COLO829 (cell line): ENCODE data around the gene NEB.

Source experiments
- DNase-seq: peaks from one replicate; pipeline ENCODE4 v3.0.0; 2012; ENCODE audit warnings: low spot score

NEB gene

GRCh38 chr2:151733771-151734672 is at the start of gene NEB:
Gene NEB, minus strand, starts transcription at chr2:151734476. Its CDS starts 1,320 bp downstream, at chr2:151733156.
- no peak for DNase-seq

DNA sequence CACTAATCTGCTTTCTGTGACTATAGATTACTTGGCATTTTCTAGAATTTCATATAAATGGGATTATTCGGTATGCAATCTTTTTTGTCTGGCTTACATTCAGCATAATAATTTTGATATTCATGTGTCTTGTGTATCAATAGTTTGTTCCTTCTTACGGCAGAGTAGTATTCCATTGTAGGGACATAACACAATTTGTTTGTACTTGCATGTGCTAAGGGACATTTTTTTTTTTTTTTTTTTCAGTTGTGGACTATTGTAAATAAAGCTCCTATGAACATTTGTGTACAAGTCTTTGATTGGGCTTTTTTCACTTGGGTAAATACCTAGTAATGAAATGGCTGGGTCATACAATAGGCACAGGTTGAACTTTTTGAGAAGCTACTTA is 48.9 kb upstream of the NEB start:
- DNase-seq, result no peak

DNA sequence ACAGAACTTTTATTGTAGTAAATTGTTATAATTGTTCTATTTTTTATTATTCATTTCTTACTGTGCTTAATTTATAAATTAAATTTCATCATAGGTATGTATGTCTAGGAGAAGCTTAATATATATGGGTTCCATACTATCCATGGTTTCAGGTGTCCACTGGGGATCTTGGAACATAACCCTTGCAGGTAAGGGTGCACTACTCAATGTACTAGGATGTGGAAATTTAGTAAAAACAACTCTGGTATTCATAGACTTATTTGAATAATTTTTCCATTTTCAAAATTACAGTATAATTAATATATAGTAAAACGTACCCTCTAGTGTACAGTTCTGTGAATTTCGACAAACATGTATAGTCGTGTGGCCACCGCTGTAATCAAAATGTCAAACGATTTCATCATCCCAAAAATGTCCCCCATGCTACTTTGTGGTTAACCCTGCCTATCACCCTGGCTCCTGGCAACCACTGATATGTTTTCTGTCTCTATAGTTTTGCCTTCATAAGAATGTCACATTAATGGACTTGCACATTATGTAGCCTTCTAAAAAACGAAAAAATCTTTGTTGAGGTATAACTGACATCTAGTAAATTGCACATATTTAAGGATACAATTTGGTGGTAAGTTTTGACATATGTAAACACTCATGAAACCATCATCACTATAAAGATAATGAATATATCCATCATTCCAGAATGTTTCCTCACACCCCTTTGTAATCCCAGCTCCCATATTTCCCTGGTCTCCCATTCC is 48.3 kb upstream of the NEB start:
- no peak for DNase-seq

DNA sequence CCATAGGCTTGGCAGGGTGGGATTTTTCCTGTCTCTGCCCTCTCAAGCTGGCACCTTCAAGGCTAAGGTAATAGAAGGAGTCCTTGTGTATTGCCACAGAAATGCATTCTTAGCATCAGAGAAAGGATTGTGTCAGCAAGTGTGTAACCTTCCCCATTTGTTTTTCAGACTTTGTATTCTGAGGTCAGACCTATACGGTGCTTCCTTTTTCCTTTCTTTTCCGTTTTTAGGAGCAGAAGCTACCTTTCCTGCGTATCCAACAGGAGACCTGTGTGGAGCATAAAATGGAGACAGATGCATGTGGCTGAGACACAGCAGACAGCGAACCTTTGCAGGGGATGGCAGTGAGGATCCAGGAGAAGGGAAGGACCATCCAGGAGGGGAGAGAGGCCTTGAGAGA is 47.4 kb upstream of the NEB start:
- no peak for DNase-seq

- DNase-seq, result no peak
Measured at GRCh38 chr2:151780938-151781337, 46.7 kb upstream of the NEB start.

DNA sequence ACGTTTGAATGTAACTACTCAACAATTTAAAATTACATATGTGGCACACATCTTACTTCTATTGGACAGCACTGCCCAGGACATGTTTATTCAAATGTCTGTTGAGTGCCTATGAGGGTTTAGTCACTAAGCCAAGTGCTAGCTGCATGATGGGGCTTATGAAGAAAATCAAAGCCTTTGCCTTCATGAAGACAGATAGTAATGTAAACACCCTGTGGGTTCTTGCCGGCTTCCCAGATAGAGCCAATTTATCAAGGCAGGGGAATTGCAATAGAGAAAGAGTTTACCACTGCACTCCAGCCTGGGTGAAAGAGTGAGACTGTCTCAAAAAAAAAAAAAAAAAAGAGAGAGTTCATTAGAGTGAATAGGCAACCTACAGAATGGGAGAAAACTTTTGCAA is 43.7 kb upstream of the NEB start:
- no peak for DNase-seq

GRCh38 chr2:151777487-151777886 is 43.2 kb upstream of the NEB start:
- DNase-seq, result no peak

DNA sequence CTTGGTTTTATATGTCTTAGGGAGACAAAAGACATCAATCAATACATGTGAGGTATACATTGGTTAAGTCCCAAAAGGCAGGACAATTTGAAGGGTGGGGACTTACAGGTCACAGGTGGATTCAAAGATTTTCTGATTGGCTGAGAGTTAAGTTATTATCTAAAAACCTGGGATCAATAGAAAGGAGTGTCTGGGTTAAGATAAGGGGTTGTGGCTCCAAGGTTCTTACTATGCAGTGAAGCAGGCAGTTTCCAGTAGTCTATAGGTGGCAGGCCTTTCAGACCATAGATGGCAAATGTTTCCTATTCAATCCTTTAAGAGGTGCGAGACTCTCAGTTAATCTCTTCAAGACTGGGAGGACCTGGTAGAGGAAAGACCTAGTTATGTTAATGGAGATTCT is 42.1 kb upstream of the NEB start:
- DNase-seq, result no peak

GRCh38 chr2:151775057-151775740 is 40.9 kb upstream of the NEB start:
- no peak for DNase-seq

GRCh38 chr2:151774506-151774905 is 40.2 kb upstream of the NEB start:
- DNase-seq, result peak; percentile 82

GRCh38 chr2:151771599-151772358 is 37.5 kb upstream of the NEB start:
- DNase-seq, result no peak

GRCh38 chr2:151770995-151771394 is 36.7 kb upstream of the NEB start:
- no peak for DNase-seq

DNA sequence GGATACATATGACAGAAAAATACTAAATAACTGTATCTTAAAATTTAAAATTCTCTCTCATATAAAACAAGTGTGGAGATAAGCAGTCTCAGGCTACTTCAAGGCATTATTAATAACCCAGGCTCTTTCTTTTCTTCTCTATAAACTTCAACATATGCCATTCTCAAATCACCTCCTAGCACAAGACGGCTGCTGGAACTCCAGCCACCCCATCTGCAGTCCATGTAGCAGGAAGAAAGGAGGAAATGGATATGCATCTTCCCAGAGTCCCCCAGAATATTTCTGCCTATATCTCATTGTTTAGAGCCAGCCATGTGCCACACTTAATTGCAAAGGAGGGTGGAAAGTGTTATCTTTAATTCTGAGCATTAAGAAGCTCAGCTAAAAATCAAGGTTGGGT is 35.3 kb upstream of the NEB start:
- DNase-seq, result no peak

DNA sequence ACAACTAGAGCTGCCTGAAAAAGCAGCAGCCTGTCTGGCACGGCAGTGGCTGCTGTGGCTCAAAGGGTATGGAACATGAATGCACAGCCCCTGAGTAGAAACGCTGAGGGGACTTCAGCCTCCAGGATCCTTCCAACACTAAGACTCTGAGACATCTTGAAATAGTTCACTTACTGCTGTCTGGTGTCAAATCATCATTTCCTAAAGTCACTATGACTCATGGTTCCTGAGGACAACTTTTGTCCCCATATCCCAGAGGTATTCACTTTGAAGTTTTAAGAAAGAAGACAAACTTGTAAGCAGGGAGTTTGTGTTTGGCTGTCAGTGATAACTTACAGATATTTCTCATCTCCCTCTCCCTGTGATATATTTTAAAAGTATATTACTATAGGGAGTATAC is 33.3 kb upstream of the NEB start:
- peak; percentile 17 for DNase-seq

DNA sequence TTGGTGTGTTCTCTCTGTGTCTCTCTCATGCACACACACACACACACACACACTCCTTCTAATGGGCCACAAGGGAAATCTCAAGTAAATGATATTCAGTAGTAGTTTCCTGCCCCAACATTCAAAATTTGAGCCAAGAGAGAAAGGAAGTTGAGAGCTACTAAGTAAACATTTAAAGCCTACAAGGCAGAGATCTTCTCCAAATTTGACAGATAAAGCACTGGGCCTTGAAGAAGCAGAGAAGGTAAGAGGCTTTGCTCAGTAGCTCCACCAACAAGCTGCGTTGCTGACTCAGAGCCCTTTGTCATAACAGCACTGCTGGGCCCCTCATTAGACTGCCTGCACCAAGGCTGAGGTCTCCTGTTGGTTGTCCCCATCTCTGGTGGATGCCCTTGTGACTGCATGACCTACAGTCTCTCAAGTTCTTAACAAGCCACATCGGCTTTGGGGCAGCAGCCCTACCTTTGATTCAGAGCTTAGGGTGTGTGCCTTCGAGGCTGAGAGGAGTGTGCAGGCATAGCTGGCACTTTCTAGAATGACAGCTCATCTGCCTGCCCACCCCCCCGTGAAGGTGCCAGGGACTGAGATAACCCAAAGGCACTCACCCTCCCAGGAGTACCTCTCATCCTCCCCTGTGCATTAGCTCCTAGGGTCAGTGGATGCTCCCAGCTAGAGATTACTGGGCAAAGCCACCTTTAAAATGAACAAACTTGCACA is 32.3 kb upstream of the NEB start:
- no peak for DNase-seq

DNA sequence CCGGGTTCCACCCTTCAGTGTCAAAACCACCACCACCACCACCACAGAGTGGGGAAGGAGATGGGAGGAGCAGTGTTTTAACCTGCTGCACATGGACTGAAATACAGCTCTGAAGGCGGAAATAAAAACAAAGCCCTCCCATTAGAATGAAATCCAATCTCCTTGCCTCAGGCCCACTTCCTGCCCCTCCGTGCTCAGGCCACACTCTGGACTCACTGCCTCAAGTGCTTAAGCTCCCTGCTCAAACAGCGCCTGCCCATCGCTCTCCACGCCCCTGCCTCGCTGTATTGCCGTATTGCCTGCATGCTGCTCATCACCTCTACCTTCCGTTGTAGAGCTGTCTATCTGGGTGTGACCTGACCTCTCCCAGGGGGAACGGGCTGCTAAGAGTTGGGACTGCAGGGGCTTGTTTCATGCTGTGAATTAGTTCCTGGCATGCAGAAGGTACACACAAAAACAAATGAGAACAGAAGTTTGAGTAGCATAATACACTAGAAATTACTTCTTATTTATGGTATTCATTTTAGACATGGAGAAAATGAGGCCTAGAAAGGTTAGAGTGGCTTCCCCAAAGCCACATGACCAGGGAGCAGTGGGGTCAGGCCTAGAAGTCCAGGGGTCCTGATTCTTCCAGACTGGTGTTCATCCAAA is 31.6 kb upstream of the NEB start:
- DNase-seq, result no peak

DNA sequence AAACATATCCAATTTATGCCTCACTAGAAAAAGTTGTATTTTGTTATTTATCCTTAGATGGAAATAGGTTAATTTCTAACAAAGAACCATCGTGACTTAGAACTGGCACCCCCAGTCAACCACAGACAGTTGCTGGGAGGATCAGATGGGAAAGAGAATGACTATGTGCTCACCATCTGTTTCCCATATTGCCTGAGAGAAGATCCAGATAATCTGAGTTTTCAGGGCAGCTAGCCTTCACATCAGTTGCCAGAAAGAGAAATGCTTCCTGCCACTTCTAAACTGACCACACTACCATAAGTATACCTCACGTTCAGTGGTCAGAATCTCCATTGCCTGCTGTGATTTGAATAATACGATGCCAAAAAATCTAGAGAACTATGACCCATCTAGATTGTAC is 28.4 kb upstream of the NEB start:
- no peak for DNase-seq

DNA sequence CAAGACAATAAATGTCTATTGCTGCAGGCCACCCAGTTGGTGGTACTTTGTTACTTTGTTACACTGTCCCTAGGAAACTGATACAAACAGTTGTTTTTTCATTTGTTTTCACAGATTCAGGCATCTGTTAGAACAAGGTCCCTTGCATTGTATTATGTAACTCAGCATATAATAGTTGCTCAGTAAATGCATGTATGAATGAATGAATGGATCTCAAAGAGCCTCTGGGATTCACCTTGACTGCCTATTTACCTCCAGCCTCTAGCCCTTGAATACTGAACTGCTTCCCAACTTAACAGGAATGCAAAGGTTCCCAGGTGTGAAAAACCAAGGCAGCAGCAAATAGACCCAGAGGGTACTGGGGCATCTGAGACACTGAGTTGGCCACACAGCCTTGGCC is 27.4 kb upstream of the NEB start:
- no peak for DNase-seq

GRCh38 chr2:151761193-151761592 is 26.9 kb upstream of the NEB start:
- no peak for DNase-seq

- DNase-seq, result no peak
Measured at GRCh38 chr2:151760139-151760650, 25.9 kb upstream of the NEB start.

DNA sequence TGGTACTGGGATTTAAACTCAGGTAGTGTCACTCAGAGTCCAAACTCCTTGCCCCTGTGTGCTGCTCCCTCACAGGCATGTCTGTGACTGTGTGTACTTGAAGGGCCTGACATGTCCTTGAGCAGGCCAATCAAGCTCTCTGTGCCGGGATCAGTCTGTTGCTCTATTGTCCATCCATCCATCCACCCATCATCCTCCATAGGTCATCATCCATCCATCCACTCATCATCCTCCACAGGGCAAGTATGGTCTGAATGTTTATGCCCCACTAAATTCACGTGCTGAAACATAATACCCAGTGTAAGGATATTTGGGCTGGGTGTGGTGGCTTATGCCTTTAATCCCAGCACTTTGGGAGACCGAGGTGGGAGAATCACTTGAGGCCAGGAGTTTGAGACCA is 24.5 kb upstream of the NEB start:
- DNase-seq, result no peak
